PC-3 (cell line): ENCODE measurements around the gene CLEC14A. TPM values are rescaled to one million over a fixed set of nuclear protein-coding genes. Genes with fewer than 3 reads are reported as not detected.
A peak's percentile ranks its signal among the peaks of the same experiment; 100 is the strongest.

Source experiments
- ATAC-seq: fragments of 200-7000 bp; cut with Tn5 transposase; 2 replicates; pipeline ENCODE4 v1.9.1; 2020; ENCODE audit warnings: mild to moderate bottlenecking, moderate library complexity
- BruUV-seq: library from RNA; stranded (reverse); fragments of 400-500 nt; replicated peaks from 2 replicates; lab custom pipeline; 2021; lab: Mats Ljungman, UMichigan
- CTCF ChIA-PET: fragments of 300-600 bp; sonication (Branson Sonifier 250); formaldehyde crosslinking; loops from one replicate; lab custom pipeline; 2022; ENCODE audit warnings: antibody characterized with exemption; lab: Charles Lee
- POLR2A ChIA-PET: fragments of 300-600 bp; sonication (Branson Sonifier 250); formaldehyde crosslinking; loops from one replicate; lab custom pipeline; 2022; ENCODE audit warnings: antibody characterized with exemption; ENCODE audit not compliant: unreplicated experiment; lab: Charles Lee
- DNase-seq: peaks from one replicate; pipeline ENCODE4 v3.0.0-alpha.2; 2015
- H2AFZ ChIP-seq: fragments of 300-600 bp; sonication (generic); 2 replicates; pipeline ENCODE4 v1.6.0; 2016; ENCODE audit warnings: antibody characterized with exemption, low read length
- H3F3A ChIP-seq: fragments of 300-600 bp; sonication (generic); one replicate; pipeline ENCODE4 v1.6.0; 2017; ENCODE audit warnings: antibody characterized with exemption, low read length, control low read depth, mild to moderate bottlenecking; ENCODE audit not compliant: unreplicated experiment
- H3K27ac ChIP-seq: fragments of 300-600 bp; sonication (generic); 2 replicates; pipeline ENCODE4 v1.5.1; 2016; ENCODE audit warnings: mild to moderate bottlenecking, low read length
- H3K27me3 ChIP-seq: fragments of 300-600 bp; sonication (generic); 2 replicates; pipeline ENCODE4 v1.6.1; 2016; ENCODE audit warnings: low read length, mixed read lengths
- H3K36me3 ChIP-seq: fragments of 300-600 bp; sonication (generic); 2 replicates; pipeline ENCODE4 v1.6.1; 2016; ENCODE audit warnings: low read depth, mixed run types, low read length, mixed read lengths
- H3K4me1 ChIP-seq: fragments of 300-600 bp; sonication (generic); 2 replicates; pipeline ENCODE4 v1.5.1; 2016; ENCODE audit warnings: low read length; ENCODE audit not compliant: insufficient read depth
- H3K4me2 ChIP-seq: fragments of 300-600 bp; sonication (generic); 2 replicates; pipeline ENCODE4 v1.6.0; 2016; ENCODE audit warnings: low read length
- H3K4me3 ChIP-seq: fragments of 300-600 bp; sonication (generic); 2 replicates; pipeline ENCODE4 v1.5.1; 2016; ENCODE audit warnings: mild to moderate bottlenecking, low read length, mixed read lengths
- H3K79me2 ChIP-seq: fragments of 300-600 bp; sonication (generic); 2 replicates; pipeline ENCODE4 v1.6.1; 2017; ENCODE audit warnings: low read length, mixed read lengths
- H3K9ac ChIP-seq: fragments of 300-600 bp; sonication (generic); 2 replicates; pipeline ENCODE4 v1.6.0; 2016; ENCODE audit warnings: mild to moderate bottlenecking, low read length
- H3K9me2 ChIP-seq: fragments of 300-600 bp; sonication (generic); replicated peaks from 2 replicates; pipeline ENCODE4 v1.6.1; 2016; ENCODE audit warnings: mixed run types, low read length, mixed read lengths
- H3K9me3 ChIP-seq: fragments of 300-600 bp; sonication (generic); 2 replicates; pipeline ENCODE4 v1.6.1; 2016; ENCODE audit warnings: low read length, mixed read lengths
- H4K20me1 ChIP-seq: fragments of 300-600 bp; sonication (generic); 2 replicates; pipeline ENCODE4 v1.6.1; 2016; ENCODE audit warnings: low read length, mixed read lengths
- CTCF ChIP-seq: fragments of 300-600 bp; sonication (generic); conservative IDR thresholded peaks from 2 replicates; pipeline ENCODE4 v1.5.1; 2017; ENCODE audit warnings: antibody characterized with exemption, low read depth, mild to moderate bottlenecking, low read length
- EZH2 ChIP-seq: fragments of 300-600 bp; sonication (generic); IDR thresholded peaks from one replicate; pipeline ENCODE4 v1.6.1; 2017; ENCODE audit warnings: antibody characterized with exemption, mild to moderate bottlenecking, low read length; ENCODE audit not compliant: unreplicated experiment
- EZH2phosphoT487 ChIP-seq: fragments of 300-600 bp; sonication (generic); IDR thresholded peaks from 2 replicates; pipeline ENCODE4 v1.6.1; 2018; ENCODE audit warnings: mild to moderate bottlenecking, antibody characterized with exemption, low read length, borderline replicate concordance
- intact Hi-C: fragments of 100-400 bp; cut with micrococcal nuclease; formaldehyde crosslinking; loops from 2 replicates; pipeline ENCODE4 v1.9.0; 2023
- total RNA-seq: library from RNA; depleted of rRNA; stranded (reverse); fragments of >200 nt; gene quantifications from 2 replicates; pipeline ENCODE4 v1.2.3, GENCODE V29; 2014

The CLEC14A gene
- total RNA-seq, 1 experiment from 2014 or later = not detected

DNA sequence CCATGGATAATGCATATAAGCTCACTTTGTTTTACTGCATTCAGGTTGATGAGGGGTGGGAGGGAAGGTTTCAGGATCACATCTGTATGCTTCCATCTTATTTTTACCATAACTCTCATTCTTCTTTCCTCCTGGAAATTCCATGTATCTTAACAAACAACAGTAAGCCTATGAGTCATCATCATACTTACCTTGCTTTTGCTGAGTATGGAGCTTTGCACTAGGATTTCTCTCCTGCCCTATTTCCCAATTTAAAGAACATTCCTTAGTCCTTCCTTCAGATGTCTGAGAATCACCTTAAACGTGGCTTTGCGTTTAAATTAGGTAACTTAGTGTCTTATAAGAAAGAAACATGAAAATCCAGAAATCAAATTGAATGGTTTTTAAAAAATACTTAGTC is 1.6 kb upstream of the CLEC14A start:
- Histone ChIP-seq H4K20me1 (no peaks in the 10 kb centered on the region), H3K79me2 (no peaks in the 10 kb centered on the region), H3K27ac (no peak overlapping the region), H3F3A (no peaks in the 10 kb centered on the region), H3K9ac (no peak overlapping the region), H3K9me2 (no peaks in the 10 kb centered on the region), H3K36me3 (no peaks in the 10 kb centered on the region), H2AFZ (no peak overlapping the region), H3K27me3 (no peaks in the 10 kb centered on the region), H3K4me2 (no peak overlapping the region), H3K4me3 (no peak overlapping the region), H3K9me3 (no peaks in the 10 kb centered on the region), H3K4me1 (no peaks in the 10 kb centered on the region)
- ChIA-PET POLR2A (no interaction called here), CTCF (no interaction called here)
- ATAC-seq (no peak), DNase-seq (peak; percentile 25)
- intact Hi-C loops = no loop called here
- TF ChIP-seq EZH2 (no peak), CTCF (no peak), EZH2phosphoT487 (no peak)
- BruUV-seq = no TSS peak

- intact Hi-C loops = no loop called here
- ATAC-seq = no peak
These were observed 594 bp upstream of the CLEC14A start for GRCh38 chr14:38256533-38256840.

DNA sequence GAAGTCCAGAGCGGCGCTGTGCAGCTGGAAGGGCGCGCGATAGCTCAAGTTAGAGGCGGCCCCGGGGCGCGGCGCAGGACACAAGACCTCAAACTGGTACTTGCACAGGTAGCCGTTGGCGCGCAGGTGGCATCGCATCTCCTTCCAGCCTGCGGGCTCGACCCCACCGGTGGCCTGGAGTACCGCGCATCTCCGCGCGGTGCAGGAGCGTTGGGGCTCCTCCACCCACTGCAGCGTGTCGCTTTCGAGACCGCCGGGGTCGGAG is 553 bp downstream of the CLEC14A start:
- H2AFZ ChIP-seq = no peak overlapping the region
- TF ChIP-seq EZH2 (no peak), EZH2phosphoT487 (no peak)
- no peaks in the 10 kb centered on the region for H3K9me3 ChIP-seq
- H4K20me1 ChIP-seq = no peaks in the 10 kb centered on the region
- no peaks in the 10 kb centered on the region for H3F3A ChIP-seq
- no peak overlapping the region for H3K9ac ChIP-seq
- no peaks in the 10 kb centered on the region for H3K79me2 ChIP-seq
- H3K4me3 ChIP-seq = no peak overlapping the region
- no peaks in the 10 kb centered on the region for H3K4me1 ChIP-seq
- ChIA-PET POLR2A (no interaction called here), CTCF (no interaction called here)
- no peak overlapping the region for H3K27ac ChIP-seq
- no peak overlapping the region for H3K4me2 ChIP-seq
- DNase-seq = no peak
- BruUV-seq = no TSS peak
- no peak for ATAC-seq
- H3K36me3 ChIP-seq = no peaks in the 10 kb centered on the region
- no peaks in the 10 kb centered on the region for H3K9me2 ChIP-seq
- no peaks in the 10 kb centered on the region for H3K27me3 ChIP-seq
- intact Hi-C loops = no loop called here

More at GRCh38 chr14:38256533-38256840, 594 bp upstream of the CLEC14A start:
- no peaks in the 10 kb centered on the region for H4K20me1 ChIP-seq
- no TSS peak for BruUV-seq
- H2AFZ ChIP-seq = no peak overlapping the region
- CTCF ChIA-PET = no interaction called here
- DNase-seq = no peak
- no peak overlapping the region for H3K27ac ChIP-seq
- no peaks in the 10 kb centered on the region for H3K27me3 ChIP-seq
- H3K4me1 ChIP-seq = no peaks in the 10 kb centered on the region
- POLR2A ChIA-PET = no interaction called here
- no peak overlapping the region for H3K4me2 ChIP-seq
- H3K9me2 ChIP-seq = no peaks in the 10 kb centered on the region
- TF ChIP-seq EZH2 = no peak
- TF ChIP-seq EZH2phosphoT487 = no peak
- no peak for TF ChIP-seq CTCF
- H3K9ac ChIP-seq = no peak overlapping the region
- no peaks in the 10 kb centered on the region for H3K9me3 ChIP-seq
- no peaks in the 10 kb centered on the region for H3F3A ChIP-seq
- no peaks in the 10 kb centered on the region for H3K79me2 ChIP-seq
- H3K36me3 ChIP-seq = no peaks in the 10 kb centered on the region
- H3K4me3 ChIP-seq = no peak overlapping the region
